Vagina (tissue), 2 donors: ENCODE measurements around the gene MC1R. TPM values are rescaled to one million over a fixed set of nuclear protein-coding genes. Genes with fewer than 3 reads are reported as not detected.
"Not testable (repeated sequence)": the region's sequence is repeated elsewhere in the genome, so short reads cannot be mapped to it uniquely, and the experiment has no call there.

Source experiments
- DNase-seq, 2 donors: peaks; one replicate each; pipeline ENCODE4 v3.0.0-alpha.2; 2017; ENCODE audit errors: extremely low spot score in 2 of 2
- H3K27ac ChIP-seq: fragments of 200-600 bp; sonication (generic); one replicate; pipeline ENCODE4 v1.5.1; 2019
- H3K27me3 ChIP-seq: fragments of 200-600 bp; sonication (generic); one replicate; pipeline ENCODE4 v1.5.1; 2019
- H3K36me3 ChIP-seq, 2 donors: fragments of 200-600 bp; sonication (generic); one replicate each; pipeline ENCODE4 v1.5.1; 2017 to 2019
- H3K4me1 ChIP-seq: fragments of 200-600 bp; sonication (generic); one replicate; pipeline ENCODE4 v1.5.1; 2019
- H3K4me3 ChIP-seq, 2 donors: fragments of 200-600 bp; sonication (generic); 1 replicate in 1 of 2; 2 replicates in 1 of 2; pipeline ENCODE4 v1.5.1; 2016 to 2019
- H3K9me3 ChIP-seq: fragments of 200-600 bp; sonication (generic); one replicate; pipeline ENCODE4 v1.5.1; 2019
- CTCF ChIP-seq, 3 experiments: fragments of 450-650 bp in 2 of 3; fragments of 200-600 bp in 1 of 3; sonication (generic) in 1 of 3; IDR thresholded peaks; one replicate each; pipeline ENCODE4 v1.5.1; 2017 to 2019; ENCODE audit warnings: antibody characterized with exemption in 3 of 3, mild to moderate bottlenecking in 2 of 3, moderate library complexity in 2 of 3
- POLR2A ChIP-seq, 2 donors: fragments of 450-650 bp; IDR thresholded peaks; one replicate each; pipeline ENCODE4 v1.6.1; 2017; ENCODE audit warnings: antibody characterized with exemption in 2 of 2, mild to moderate bottlenecking in 2 of 2, moderate library complexity in 2 of 2
- POLR2AphosphoS5 ChIP-seq, 2 donors: sonication (generic); formaldehyde crosslinking; IDR thresholded peaks; one replicate each; pipeline ENCODE4 v1.9.0; 2017; ENCODE audit warnings: antibody characterized with exemption in 2 of 2, mild to moderate bottlenecking in 2 of 2, low read depth in 1 of 2; ENCODE audit not compliant: insufficient read depth in 1 of 2
- intact Hi-C: fragments of 100-400 bp; cut with DNase I; formaldehyde crosslinking; loops from one replicate; pipeline ENCODE4 v1.15.1; 2023
- total RNA-seq: library from RNA; depleted of rRNA; stranded (reverse); fragments of >200 nt; gene quantifications from one replicate; pipeline ENCODE4 v1.2.3, GENCODE V29; 2016

The MC1R gene
- total RNA-seq, 1 donor from 2014 or later, result 4.4 TPM

- no peak overlapping the region for H3K27ac ChIP-seq
- H3K36me3 ChIP-seq, result peaks cover 0 to 35% of the 10 kb centered on the region in 2 donors
- intact Hi-C loops, result no loop called here
- H3K9me3 ChIP-seq, result no peaks in the 10 kb centered on the region
- H3K4me3 ChIP-seq, result no peak overlapping the region
- no peak for TF ChIP-seq CTCF (IDR thresholded peaks at IDR 0.05)
- TF ChIP-seq POLR2A (IDR thresholded peaks at IDR 0.05), result no peak
- no peak for TF ChIP-seq POLR2AphosphoS5 (IDR thresholded peaks at IDR 0.05; ENCODE audit: insufficient read depth in 1 of 2, low read depth in 1 of 2)
- peaks cover 7% of the 10 kb centered on the region for H3K4me1 ChIP-seq
- no peaks in the 10 kb centered on the region for H3K27me3 ChIP-seq
- no peak for DNase-seq
Observed at GRCh38 chr16:89911375-89911774, 7.3 kb upstream of the MC1R start.

GRCh38 chr16:89912143-89912542 lies 6.5 kb upstream of the MC1R start:
- intact Hi-C loops, result no loop called here
- H3K4me3 ChIP-seq, result no peak overlapping the region
- TF ChIP-seq CTCF (IDR thresholded peaks at IDR 0.05) (no peak), POLR2AphosphoS5 (IDR thresholded peaks at IDR 0.05; ENCODE audit: insufficient read depth in 1 of 2, low read depth in 1 of 2) (no peak), POLR2A (IDR thresholded peaks at IDR 0.05) (no peak)
- no peak overlapping the region for H3K27ac ChIP-seq
- DNase-seq, result no peak
- no peaks in the 10 kb centered on the region for H3K27me3 ChIP-seq
- H3K36me3 ChIP-seq, result peaks cover 0 to 27% of the 10 kb centered on the region in 2 donors
- peaks cover 8% of the 10 kb centered on the region for H3K4me1 ChIP-seq
- no peaks in the 10 kb centered on the region for H3K9me3 ChIP-seq

DNA sequence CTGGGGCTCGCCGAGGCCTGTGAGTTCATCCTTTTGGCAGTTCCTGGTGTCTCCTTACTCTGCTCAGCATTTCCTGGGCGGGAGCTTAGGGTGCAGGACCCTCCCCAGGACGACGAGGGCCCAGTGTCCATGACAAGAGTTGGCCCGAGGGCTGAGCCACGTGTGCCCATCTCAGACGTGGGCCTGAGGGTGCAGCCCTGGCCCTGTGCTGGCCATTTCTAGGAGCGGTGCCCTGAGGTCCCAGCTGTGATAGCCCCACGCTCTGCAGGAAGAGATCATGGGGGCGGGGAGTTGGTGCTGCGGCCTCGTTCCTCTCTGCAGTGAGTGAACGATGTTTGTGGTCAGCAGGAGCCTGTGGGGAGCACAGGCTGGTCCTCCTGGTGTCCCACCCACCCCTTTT lies 6.0 kb upstream of the MC1R start:
- intact Hi-C loops, result no loop called here
- Histone ChIP-seq H3K27me3 (no peaks in the 10 kb centered on the region), H3K4me3 (no peak overlapping the region), H3K27ac (no peak overlapping the region), H3K4me1 (peaks cover 13% of the 10 kb centered on the region), H3K9me3 (no peaks in the 10 kb centered on the region), H3K36me3 (peaks cover 0 to 24% of the 10 kb centered on the region in 2 donors)
- no peak for TF ChIP-seq POLR2A (IDR thresholded peaks at IDR 0.05)
- TF ChIP-seq POLR2AphosphoS5 (IDR thresholded peaks at IDR 0.05; ENCODE audit: insufficient read depth in 1 of 2, low read depth in 1 of 2), result no peak
- TF ChIP-seq CTCF (IDR thresholded peaks at IDR 0.05), result no peak
- no peak for DNase-seq

DNA sequence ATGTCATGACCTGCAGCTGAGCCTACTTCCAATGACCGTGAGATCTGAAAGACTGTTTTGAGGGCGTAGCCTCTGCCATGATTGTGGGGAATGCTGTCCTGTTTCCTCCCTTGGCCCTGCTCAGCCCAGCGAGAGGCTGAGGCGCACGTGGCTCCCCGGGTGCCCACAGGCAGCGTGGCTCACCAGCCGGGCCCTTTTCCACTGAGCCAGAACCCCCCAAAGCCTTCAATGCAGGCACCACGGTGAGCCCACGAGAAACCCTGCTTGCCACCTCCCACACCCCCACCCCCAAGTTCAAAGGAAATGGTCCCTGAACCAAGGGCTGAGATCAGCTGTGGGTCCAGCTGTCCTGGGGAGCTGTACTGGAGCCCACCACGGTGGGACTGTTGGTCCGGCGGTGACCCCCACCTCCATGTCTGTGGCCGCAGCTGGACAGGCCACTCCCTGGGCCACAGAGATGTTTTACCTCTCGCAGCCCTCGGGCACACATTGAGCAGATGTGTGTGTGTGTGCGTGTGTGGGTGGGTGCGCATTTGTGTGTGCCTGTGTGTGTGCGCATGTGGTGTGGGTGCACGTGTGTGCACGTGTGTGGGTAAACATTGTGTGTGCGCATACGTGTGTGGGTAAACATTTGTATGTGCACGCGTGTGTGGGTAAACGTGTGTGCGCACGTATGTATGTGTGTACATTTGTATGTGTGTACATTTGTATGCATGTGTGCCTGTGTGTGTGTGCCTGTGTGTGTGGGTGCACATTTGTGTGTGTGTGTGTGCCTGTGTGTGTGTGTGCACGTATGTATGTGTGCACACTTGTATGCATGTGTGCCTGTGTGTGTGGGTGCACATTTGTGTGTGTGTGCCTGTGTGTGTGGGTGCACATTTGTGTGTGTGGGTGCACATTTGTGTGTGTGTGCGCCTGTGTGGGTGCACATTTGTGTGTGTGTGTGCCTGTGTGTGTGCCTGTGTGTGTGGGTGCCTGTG lies 5.0 kb upstream of the MC1R start:
- peaks cover 23% of the 10 kb centered on the region for H3K4me1 ChIP-seq
- peaks cover 0 to 13% of the 10 kb centered on the region in 2 donors for H3K36me3 ChIP-seq
- H3K9me3 ChIP-seq, result no peaks in the 10 kb centered on the region
- TF ChIP-seq CTCF (IDR thresholded peaks at IDR 0.05) (no peak), POLR2AphosphoS5 (IDR thresholded peaks at IDR 0.05; ENCODE audit: insufficient read depth in 1 of 2, low read depth in 1 of 2) (peak in 1 of 2 donors; percentile 30), POLR2A (IDR thresholded peaks at IDR 0.05) (no peak)
- intact Hi-C loops, result no loop called here
- H3K27ac ChIP-seq, result no peak overlapping the region
- no peak for DNase-seq
- H3K4me3 ChIP-seq, result no peak overlapping the region
- no peaks in the 10 kb centered on the region for H3K27me3 ChIP-seq

- intact Hi-C loops, DNase-seq, H3K27me3 ChIP-seq, H3K9me3 ChIP-seq, H3K4me3 ChIP-seq, H3K27ac ChIP-seq: not testable (repeated sequence)
- peaks cover 0 to 11% of the 10 kb centered on the region in 2 donors for H3K36me3 ChIP-seq
- peaks cover 27% of the 10 kb centered on the region for H3K4me1 ChIP-seq
Observed at GRCh38 chr16:89914642-89915285, 3.9 kb upstream of the MC1R start.
